ENCODE results near the gene ZBTB20.

Gene ZBTB20

DNA sequence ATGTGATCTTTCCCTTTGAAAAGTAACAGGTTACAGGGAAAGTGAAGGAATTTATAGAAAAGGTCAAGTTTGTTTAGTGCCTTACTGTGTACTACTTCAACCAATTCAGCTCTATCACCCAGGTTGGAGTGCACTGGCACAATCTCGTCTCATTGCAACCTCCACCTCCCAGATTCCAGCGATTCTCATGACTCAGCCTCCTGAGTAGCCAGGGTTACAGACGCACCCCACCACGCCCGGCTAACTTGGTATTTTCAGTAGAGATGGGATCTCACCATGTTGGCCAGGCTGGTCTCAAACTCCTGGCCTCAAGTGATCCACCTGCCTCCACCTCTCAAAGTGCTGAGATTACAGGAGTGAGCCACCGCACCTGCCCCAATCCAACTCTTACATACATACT is 279.7 kb downstream of the ZBTB20 start:
- DNase-seq = no peak

DNA sequence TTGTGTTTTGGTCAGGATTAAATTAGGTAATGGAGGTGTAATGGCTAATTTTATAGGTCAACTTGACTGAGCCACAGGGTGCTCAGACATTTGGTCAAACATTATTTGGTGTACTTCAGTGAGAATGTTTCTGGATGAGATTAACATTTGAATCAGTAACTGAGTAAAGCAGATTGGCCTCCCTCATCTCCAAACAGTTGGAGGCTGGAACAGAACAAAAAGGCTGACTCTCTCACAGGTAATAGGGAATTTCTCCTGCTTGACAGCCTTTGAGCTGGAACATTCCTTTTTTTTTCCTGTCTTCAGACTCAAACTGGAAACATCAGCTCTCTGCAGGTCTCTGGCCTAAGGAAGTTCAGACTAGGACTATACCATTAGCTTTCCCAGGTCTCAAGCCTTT is 280.7 kb downstream of the ZBTB20 start:
- no peak for DNase-seq

DNA sequence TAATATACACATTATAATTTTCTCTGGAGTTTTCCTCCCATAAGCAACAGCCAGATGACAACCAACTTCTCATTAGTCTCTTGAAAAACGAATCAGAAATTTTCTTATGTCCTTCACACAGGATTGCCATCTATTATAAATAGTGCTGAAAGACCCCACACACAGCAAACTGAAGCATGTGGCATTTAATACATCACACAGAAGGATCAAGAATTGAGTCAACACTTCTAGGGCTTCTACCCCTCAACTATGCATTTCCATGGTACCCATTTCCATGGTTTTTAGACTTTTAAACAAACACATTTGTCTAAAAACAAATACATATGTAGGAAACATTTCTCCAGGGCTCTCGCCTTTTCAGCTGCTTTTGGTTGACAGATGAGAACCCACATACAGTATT is 282.1 kb downstream of the ZBTB20 start:
- no peak for DNase-seq

DNA sequence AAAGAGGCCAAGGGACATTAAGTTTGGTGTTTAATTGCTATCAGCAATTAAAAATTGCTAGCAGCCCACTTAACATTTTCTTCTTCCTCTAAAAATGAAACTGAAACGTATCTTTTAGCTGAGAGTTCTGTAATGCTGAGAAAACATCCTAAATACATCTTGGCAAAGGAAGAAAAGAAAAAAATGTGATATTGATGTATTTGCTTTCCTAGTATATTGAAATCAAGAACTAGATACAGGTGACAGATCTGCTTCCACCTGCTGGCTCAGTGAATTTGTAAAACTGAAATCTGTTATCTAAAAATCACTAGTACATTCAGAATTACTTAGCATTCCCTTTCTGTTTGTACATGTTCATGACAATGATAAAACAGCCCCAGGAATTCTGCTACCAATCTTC is 283.2 kb downstream of the ZBTB20 start:
- no peak for DNase-seq

DNA sequence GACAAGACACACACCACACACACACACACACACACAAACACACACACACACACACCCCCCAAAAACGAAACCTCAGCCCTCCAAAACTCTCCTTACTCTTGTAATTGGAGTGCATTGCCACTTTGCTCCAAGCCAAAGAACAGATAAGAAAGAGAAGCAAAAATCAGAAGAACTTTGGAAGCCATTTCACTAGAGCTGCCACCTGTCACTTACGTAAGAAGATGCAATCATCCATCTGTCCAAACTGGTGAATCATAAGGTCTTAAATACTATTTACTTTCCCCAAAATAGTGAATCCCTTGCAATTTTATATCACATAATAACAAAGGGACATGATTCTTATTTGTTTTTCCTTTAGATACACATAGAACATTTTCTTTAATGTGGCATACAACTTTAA is 285.4 kb downstream of the ZBTB20 start:
- peak in 1 of 3 experiments; percentile 8 for DNase-seq

DNA sequence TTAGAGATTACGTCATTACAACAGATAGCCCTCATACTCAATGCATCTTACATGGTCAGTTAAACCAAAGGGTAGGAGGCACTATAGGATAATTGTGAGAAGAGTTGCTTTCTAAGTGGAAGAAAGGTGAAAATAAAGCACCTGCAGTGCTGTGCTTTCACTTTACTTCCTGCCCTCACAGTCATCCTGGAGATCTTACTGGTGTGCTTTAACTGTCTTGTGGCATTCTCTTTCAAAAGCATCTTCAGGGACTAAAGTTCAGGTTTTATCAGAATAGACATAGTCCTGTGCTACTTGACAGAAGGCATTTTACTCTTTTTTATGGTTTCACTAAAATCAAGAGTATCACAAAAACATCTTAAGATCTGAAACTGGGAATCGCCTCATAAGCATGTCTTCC is 286.6 kb downstream of the ZBTB20 start:
- DNase-seq = no peak

DNA sequence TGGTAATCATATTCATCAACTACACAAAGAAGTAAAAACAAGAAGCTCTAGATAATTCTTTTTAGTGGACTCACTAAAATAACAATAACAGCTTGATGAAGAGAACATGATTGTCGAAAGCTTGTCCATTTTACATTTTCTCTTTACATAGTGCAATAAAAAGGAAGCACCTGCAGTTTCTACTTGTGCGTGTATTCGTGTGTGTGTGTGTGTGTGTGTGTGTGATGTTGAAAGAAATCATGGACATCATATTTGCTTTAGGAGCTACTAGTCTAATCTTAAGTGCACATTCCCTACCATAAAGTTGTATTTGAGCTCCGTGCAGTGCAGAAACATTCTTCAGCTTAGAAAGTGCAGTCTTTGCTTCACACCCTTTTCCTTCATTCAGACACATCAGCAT is 288.8 kb downstream of the ZBTB20 start:
- peak in 1 of 3 experiments; percentile 10 for DNase-seq

DNA sequence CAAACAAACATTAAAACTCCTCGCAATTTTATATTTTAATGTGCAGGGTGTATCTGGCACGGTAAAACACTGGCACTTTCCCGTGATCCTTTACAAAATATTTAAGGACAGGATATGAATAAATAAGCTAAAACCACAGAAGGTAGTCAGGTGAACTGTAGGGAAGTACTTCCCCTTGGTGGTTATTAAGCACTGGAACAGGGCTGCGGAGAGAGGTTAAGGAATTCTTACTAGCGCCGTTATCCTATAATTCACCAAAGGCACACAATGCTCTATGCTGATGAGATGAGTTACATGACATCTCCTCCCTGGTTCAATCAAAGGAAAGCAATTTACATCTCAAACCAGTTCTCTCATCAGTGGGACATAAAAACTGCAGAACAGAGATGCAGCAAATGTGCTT is 289.8 kb downstream of the ZBTB20 start:
- DNase-seq = peak in 2 of 3 experiments; percentile 16 to 20

DNA sequence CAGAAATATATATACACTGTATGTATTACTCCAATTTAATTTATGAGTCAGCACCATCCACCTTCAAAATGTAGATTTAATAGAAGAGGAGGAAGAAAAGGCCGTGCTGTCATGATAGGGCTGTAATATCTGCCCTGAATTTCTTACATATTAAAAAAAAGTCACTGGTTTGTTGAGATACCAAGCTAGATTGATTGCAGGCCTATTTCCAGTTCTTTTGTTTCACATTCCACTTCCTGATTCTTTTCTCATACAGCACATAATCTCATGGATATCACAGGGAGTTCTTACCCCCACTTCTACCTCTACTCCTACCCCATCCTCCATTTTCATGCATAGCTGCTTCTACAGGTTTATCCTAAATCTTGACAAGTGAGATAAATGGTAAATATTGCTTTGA is 290.3 kb downstream of the ZBTB20 start:
- DNase-seq = no peak

DNA sequence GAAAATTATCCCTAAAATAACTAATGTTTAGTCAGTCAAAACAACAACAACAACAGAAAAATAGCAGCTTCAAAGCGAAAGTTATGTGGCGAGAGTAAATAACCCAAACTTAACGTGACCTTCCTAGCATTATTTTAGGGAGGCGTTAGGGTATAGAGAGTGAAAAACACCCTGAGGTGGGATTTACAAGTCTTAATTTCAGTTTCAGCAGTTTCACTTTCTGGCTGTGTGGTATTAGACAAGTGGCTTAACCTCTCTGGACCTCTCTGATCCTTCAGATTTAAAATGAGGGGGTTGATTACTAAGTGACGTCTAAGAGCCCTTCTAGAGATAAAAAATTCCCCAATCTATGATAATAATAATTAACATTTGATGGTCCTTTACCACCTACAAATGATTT is 291.2 kb downstream of the ZBTB20 start:
- no peak for DNase-seq

DNA sequence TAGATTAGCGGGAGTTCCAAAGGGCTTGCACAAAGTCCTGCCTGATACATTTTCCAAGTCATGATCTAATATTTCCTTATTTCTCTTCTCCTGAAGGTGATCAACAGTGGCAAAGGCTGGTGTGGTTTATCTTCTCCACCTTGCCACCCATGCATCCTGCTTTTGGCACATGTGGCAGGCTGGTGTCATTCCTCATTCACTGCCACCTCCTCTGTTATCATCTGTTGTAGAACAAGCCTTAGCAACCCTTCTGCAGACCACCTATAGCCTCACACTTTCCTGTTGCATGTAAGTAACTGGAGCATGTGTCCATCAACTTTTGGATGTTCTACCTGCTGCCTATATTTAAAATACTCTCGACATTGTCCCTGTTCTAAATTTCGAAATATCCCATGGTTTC is 294.1 kb downstream of the ZBTB20 start:
- no peak for DNase-seq

DNA sequence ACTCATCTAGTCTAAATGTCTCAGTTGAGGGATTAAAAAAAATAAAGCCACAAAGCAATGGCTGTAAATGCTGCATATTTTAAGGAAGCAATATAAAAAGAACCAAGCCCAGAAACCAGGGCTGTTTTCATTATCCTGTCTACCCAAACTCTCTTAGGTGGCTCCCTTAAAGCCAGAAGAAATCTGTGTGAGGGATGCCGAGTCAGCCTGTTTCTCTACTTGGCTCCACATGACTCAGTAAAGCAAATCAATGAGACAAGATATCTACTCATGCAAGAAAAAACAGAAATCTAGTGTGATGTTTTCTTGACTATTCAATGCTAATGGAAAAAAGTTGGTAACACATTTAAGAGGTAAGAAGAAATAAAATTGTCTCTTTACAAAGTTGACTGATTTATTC is 296.2 kb downstream of the ZBTB20 start:
- DNase-seq = no peak

DNA sequence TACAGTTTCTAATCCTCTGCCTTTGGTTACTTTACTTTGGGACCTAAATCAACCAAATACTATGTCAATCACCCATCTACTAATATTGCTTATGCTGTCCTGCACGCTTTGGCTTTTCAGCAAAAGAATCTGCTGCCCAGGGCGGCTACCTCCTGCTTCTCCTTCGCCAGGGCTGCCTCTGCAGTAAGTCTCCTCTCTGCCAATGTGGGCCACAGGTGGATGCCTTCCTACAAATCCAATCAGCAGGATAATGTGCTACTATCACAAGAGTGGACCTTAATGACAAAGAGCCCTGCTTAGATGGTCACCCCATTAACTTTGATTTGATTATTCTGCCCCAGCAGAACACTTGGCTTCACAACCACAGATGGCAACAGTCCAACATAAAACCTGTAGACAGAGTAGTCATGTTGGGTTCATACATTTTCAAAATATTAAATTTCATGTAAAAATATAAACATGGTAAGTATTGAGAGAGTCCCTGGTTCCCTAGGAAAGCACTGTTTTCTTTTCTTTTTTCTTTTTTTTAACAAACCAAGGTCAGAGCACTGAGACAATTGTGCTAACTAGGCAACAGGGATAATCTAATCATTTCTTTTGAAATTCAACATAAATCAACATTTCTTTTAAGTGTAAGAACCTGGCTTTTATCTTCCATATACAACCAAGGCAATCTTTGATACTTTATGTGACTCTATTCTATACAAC is 298.3 kb downstream of the ZBTB20 start:
- peak in 1 of 3 experiments; percentile 21 for DNase-seq

DNA sequence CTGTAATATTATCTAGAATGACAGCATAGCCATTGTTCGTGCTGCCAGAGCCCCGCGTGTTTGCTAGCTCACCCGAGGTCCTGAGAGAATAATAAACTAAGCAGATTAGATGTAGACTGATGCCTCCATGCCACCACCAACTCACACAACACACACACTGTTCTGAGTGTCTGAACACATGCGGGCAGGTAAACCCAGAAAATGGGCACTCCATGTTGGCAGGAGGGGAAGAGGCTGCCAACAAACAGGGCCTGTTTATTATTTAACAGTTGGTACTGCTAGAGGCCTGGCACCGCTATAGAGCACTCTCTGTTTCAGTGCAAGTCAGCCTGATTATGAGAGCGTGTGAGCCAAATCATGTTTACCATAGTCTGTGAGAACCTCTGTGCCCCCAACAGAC is 299.0 kb downstream of the ZBTB20 start:
- no peak for DNase-seq

DNA sequence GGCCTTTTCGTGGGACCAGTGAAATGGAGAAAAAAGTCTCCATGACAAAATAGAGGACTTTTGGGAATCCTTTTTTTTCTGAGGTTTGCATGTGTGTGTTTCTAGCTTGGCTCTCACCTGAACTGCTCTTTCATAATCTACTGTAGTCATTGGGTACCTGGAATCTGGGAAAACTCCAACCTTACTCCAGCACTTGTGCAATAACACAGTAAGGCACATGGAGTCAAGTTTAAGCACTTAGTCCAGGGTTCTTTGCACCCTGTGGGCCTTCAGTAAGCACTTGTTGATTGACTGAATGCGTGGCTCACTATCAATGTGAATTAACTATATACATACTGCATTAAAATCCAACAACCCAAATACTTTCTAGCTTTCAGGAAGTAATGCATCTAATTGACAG is 299.5 kb downstream of the ZBTB20 start:
- no peak for DNase-seq

DNA sequence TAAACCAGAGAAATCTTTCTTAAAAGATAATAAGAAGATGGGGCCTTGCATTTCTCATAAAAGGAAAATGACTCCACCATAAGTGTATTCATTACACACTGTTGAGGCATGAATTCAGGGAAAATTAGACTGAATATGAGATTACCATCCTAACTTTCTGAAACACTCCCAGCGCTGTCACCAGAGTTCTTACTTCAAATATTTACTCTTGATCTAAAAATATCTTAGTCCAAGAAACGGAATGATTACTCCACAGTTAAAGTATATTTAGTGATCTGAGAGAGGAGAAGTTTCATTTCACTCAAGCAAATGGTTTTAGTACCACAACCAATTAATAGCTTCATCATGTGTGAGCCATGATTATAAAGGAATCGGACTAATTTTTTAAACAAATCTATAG is 300.3 kb downstream of the ZBTB20 start:
- DNase-seq = no peak

DNA sequence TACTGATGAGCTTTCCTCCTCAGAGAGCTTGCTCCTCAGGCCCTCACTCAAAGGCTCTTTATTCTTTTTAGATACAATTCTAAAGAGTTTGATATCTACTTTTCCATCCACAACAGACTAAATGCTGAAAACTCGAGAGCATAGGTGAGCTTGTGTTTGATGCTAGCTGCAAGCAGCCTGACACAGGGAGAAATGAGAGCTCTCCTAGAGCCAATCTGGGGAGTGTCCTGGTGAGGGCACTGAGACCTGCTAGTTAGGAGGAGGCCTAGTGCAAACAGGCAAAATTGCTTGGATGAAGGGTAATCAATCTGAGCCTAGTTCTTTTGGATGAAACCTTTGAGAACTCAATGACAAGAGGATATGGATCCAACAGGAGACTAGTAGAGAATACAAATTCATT is 300.8 kb downstream of the ZBTB20 start:
- peak in 2 of 3 experiments; percentile 43 to 57 for DNase-seq

DNA sequence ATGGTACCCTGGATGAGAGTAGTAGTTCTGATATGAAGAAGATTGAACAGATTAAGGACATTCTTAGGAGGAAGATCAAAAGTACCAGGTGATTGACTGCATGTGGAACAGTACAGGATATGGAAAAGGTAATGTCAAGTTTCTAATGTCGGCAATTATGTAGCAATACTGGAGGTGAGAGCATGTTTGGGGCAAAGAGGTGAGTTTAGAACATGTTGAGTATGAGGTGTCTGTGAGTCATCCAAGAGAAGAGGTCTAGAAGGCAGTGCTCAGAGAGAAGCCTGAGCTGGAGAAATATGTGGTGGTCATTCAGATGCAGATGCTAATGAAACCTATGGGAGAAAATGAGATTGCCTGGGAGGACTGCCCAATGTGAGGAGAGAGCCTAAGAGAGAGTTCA is 305.6 kb downstream of the ZBTB20 start:
- DNase-seq = no peak

DNA sequence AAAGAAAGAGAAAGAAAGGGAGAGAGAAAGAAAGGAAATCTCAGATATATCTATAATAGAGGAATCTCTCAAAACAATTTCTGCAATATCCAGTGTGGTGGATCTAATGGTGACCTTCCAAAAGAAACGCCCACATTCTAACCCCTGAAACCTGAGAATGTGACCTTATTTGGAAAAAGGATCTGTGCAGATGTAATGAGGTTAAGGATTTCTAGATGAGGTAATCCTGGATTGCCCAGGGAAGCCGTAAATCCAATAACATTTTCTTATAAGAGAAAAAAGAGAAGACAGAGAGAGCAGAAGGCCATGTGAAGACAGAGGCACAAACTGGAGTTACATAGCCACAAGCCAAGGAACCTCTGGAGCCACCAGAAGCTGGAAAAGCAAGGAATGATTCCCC is 307.6 kb downstream of the ZBTB20 start:
- no peak for DNase-seq

DNA sequence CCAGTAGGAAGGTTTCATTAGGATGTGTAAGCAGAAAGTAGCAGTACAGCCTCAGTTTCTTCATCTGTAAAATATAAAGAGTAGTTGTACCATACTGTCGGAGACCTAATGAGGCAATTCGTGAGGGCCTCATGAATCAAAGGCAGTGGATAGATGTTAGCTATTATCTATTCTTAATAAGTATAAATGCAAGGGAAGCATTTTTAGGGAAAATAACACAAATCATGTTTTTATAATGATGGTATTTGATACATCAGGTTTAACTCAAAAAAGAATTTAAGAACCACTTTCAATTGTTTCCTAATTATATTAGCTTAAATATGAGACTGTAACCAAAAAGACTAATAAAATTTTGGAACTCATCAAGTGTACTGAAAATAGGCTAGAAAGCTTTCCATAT is 309.1 kb downstream of the ZBTB20 start:
- DNase-seq = no peak

DNA sequence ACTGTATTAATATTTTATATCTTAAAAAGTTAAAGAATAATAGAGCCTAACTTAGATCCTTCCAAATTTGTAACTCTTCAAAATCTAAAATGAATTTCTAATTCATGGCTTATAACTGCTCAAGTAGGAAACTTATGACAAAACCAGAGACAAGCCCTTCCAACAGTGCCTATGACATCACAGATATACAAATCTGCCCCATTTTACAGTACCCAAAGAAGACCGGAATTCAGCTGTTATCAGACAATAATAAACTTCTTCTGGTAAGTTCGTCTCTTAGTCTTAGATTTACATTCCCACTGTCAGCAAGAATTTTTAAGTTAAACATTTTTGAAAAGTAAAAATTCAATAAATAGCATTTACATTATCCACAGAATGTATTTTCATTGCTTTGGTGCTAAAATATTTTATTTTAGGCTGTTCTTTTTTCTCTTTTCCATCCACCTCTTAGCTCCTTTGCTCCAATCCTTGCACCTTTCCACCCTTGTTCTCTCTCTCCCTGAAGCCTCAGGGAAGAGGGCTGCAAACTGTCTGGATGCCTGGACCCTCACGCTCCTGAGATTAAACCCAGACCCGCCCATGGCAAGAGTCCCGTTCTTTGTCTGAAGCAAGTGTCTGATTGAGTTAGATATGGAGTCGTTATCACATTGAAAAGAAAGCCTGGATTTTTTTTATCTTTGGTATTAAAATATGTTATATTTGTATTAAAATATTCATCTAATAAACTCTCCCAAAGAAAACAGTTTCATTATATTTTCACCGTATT is 312.7 kb downstream of the ZBTB20 start:
- no peak for DNase-seq

DNA sequence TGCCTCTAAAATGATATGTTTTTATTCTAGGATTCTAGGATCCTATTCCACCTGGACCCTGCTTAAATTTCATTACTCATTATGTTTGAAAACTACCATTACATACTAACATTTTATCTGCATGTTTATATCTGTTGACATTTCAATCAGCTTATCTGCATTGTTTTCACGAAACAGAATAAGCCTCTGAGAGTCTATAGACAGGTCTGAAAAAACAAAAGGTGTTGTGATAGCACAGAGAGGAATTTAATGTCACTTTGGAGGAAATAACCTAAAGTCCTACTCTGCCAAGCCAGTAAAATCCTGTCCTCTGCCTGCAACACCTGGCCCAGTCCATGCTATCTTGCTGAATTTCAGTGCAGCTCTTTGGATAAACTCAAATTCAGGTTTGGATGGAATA is 315.2 kb downstream of the ZBTB20 start:
- no peak for DNase-seq

DNA sequence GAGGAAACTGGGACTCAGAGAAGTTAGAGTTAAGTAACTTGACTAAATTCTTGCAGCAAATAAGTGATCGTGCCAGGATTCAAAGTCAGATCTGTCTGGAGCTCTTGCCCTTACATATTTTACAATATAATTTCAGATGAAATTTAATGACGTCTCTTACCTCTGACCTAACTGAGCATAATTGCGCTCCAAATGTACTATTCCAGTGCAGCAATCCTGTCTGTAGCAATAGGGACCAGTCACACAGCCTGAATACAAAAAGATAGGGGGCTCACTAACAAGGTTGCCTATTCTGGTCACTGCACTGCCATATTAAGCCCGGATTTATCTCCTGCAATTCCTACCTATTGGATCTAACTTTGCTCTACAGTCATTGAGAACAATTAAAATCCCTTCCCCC is 316.4 kb downstream of the ZBTB20 start:
- no peak for DNase-seq

DNA sequence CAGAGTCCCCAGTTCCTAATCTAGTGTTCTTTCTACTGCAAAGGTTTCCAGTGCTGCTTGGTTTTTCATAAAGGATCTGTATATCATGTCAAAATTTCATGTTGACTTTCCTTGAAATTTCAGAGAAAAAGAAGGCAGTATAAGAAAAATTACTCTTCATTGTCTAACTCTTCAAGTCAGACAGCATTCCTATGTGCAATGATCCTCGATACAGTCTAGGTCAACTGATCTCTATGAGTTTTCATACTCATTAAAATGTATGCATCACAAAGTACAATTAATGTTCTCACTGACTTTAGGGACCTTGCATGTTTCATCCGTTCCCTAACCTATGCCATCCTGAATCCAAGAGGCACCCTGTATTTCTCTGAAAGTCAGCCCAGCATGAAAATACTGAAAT is 317.3 kb downstream of the ZBTB20 start:
- DNase-seq = no peak

DNA sequence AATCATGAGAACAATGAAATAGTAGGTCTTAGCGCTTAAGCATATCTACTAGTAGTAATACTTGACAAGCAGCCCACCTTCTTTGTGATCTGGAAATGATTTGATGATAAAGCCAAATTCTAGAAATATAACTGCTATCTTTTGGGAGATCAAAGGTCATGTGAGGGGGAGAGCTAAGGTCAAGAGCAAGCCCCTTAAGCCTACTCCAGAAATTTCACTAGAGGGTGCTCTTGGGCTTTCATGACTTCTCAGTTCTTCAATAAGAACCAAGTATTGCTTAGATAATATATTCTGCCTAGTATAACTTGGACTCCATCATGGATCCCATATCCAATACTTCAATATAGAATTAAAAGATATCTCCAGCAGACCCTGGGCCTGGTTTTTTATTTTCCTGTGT is 319.6 kb downstream of the ZBTB20 start:
- DNase-seq = peak; percentile 35 to 84 (median 61)
